KMS-11 (cell line): ENCODE measurements around the gene KMT2E.

Experiments used
- H2AFZ ChIP-seq: fragments of 200-600 bp; sonication (generic); 2 replicates; pipeline ENCODE4 v1.6.1; 2016; ENCODE audit warnings: antibody characterized with exemption, mixed run types, low read depth
- H3K27ac ChIP-seq: fragments of 200-600 bp; sonication (generic); 2 replicates; pipeline ENCODE4 v1.6.1; 2016; ENCODE audit warnings: mild to moderate bottlenecking, mixed run types
- H3K27me3 ChIP-seq: fragments of 200-600 bp; sonication (generic); 2 replicates; pipeline ENCODE4 v1.6.1; 2017; ENCODE audit warnings: mild to moderate bottlenecking, low read depth, mixed run types, moderate library complexity; ENCODE audit not compliant: insufficient read depth
- H3K36me3 ChIP-seq: fragments of 200-600 bp; sonication (generic); 2 replicates; pipeline ENCODE4 v1.6.1; 2017; ENCODE audit warnings: mild to moderate bottlenecking, mixed run types; ENCODE audit not compliant: insufficient read depth
- H3K4me1 ChIP-seq: fragments of 200-600 bp; sonication (generic); 2 replicates; pipeline ENCODE4 v1.6.1; 2016; ENCODE audit warnings: mild to moderate bottlenecking, low read depth, mixed run types; ENCODE audit not compliant: poor library complexity, severe bottlenecking
- H3K4me2 ChIP-seq: fragments of 200-600 bp; sonication (generic); 2 replicates; pipeline ENCODE4 v1.7.0; 2016; ENCODE audit warnings: mild to moderate bottlenecking, mixed run types
- H3K4me3 ChIP-seq: fragments of 200-600 bp; sonication (generic); IDR thresholded peaks from 2 replicates; pipeline ENCODE4 v1.6.1; 2017; ENCODE audit warnings: low read depth, low read length, mixed read lengths; ENCODE audit not compliant: insufficient read depth
- H3K79me2 ChIP-seq: fragments of 200-600 bp; sonication (generic); 2 replicates; pipeline ENCODE4 v1.6.1; 2016; ENCODE audit warnings: low read depth, mixed run types; ENCODE audit not compliant: insufficient read depth
- H3K9ac ChIP-seq: fragments of 200-600 bp; sonication (generic); 2 replicates; pipeline ENCODE4 v1.6.1; 2016; ENCODE audit warnings: mild to moderate bottlenecking, mixed run types
- H4K20me1 ChIP-seq: fragments of 200-600 bp; sonication (generic); 2 replicates; pipeline ENCODE4 v1.6.1; 2016; ENCODE audit warnings: mild to moderate bottlenecking, mixed run types; ENCODE audit not compliant: insufficient read depth
- TF ChIP-seq, protein P1 (sequence below): fragments of 200-600 bp; sonication (generic); conservative IDR thresholded peaks from 2 replicates; pipeline ENCODE4 v1.6.1; 2017; ENCODE audit warnings: low read depth, mild to moderate bottlenecking, antibody characterized with exemption, low read length, moderate library complexity, mixed read lengths

Gene KMT2E

DNA sequence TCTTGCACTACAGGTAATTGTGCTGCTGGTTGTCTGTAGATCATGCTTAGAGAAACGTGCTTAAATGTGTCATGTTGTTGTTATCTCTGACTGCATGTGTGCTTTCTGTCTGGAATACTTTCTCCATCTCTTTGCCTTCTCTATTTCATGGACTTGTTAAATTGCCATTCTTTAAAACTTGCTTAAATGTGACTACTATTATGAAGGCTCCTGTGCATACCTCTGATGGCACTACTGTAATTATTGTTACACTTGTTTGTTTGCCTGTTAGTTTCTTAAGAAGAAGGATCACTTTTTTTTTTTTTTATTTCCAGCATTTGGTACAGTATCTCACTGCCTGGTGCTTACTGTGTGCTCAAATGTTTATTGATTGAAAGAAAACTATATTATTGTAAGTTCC lies 41.6 kb downstream of the KMT2E start:
- H3K27me3 ChIP-seq: no peaks in the 10 kb centered on the region
- H2AFZ ChIP-seq: no peak overlapping the region
- no peak overlapping the region for H3K4me2 ChIP-seq
- TF ChIP-seq, protein P1, sequence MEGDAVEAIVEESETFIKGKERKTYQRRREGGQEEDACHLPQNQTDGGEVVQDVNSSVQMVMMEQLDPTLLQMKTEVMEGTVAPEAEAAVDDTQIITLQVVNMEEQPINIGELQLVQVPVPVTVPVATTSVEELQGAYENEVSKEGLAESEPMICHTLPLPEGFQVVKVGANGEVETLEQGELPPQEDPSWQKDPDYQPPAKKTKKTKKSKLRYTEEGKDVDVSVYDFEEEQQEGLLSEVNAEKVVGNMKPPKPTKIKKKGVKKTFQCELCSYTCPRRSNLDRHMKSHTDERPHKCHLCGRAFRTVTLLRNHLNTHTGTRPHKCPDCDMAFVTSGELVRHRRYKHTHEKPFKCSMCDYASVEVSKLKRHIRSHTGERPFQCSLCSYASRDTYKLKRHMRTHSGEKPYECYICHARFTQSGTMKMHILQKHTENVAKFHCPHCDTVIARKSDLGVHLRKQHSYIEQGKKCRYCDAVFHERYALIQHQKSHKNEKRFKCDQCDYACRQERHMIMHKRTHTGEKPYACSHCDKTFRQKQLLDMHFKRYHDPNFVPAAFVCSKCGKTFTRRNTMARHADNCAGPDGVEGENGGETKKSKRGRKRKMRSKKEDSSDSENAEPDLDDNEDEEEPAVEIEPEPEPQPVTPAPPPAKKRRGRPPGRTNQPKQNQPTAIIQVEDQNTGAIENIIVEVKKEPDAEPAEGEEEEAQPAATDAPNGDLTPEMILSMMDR: no peak
- H3K79me2 ChIP-seq: peaks cover 97% of the 10 kb centered on the region
- peaks cover 18% of the 10 kb centered on the region for H3K4me1 ChIP-seq
- peaks cover 43% of the 10 kb centered on the region for H4K20me1 ChIP-seq
- H3K4me3 ChIP-seq: no peak overlapping the region
- peaks cover 6% of the 10 kb centered on the region; the same call in 1 of the 2 replicates for H3K36me3 ChIP-seq
- no peak overlapping the region for H3K27ac ChIP-seq
- no peak overlapping the region for H3K9ac ChIP-seq

DNA sequence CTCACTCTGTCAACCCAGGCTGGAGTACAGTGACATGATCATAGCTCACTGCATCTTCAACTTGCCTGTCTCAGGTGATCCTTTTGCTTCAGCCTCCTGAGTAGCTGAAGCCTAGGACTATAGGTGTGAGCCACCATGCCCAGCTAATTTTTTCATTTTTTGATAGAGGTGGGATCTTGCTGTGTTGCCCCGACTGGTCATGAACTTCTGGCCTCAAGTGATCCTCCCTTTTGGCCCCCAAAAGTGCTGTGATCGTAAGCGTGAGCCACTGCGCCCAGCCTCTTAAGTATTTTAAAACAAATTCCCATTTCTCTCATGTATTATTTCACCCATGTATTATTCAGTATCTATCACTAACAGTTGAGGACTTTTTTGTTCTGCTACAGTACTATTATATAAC lies 43.5 kb downstream of the KMT2E start:
- H3K4me1 ChIP-seq: peaks cover 22% of the 10 kb centered on the region
- H3K36me3 ChIP-seq: no peaks in the 10 kb centered on the region
- no peak overlapping the region for H3K9ac ChIP-seq

DNA sequence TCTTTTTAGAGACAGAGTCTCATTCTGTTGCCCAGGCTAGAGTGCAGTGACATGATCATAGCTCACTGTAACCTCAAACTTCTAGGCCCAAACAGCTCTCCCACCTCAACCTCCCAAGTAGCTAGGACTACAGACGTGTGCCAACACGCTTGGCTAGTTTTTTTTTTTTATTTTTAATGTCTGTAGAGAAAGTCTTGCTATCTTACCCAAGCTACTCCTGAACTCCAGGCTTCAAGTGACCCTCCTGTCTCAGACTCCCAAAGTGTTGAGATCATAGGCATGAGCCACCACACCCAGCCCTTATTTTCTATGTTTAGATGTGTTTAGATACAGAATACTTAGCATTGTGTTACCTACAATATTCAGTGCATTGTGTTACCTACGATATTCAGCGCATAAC lies 46.4 kb downstream of the KMT2E start:
- H3K27me3 ChIP-seq: no peaks in the 10 kb centered on the region
- TF ChIP-seq, protein P1: no peak

More for the DNA sequence above, 43.5 kb downstream of the KMT2E start:
- Histone ChIP-seq H3K79me2 (peaks cover 98% of the 10 kb centered on the region), H2AFZ (no peak overlapping the region), H3K4me3 (no peak overlapping the region), H3K27me3 (no peaks in the 10 kb centered on the region), H3K27ac (no peak overlapping the region), H4K20me1 (peaks cover 51% of the 10 kb centered on the region), H3K4me2 (no peak overlapping the region)
- TF ChIP-seq, protein P1: no peak

DNA sequence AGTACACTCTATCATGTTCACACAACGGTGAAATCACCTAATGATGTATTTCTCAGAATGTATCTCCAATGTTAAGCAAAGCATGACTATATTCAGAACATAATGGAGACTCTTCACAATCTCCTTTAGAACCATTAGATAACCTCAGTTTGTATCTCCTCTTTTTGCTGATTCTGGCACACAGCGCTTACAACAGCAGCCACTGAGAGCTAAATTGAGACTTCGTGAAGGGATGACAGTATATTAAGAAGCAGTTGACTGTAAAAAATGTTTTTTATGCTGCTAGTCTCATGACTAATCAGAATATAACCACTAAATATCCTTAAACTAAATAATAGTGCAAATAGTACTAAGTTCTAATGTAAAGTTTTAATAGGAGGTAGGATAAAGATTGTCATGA lies 46.9 kb downstream of the KMT2E start:
- no peaks in the 10 kb centered on the region for H3K36me3 ChIP-seq

More for the DNA sequence above, 46.4 kb downstream of the KMT2E start:
- no peak overlapping the region for H3K27ac ChIP-seq
- H3K4me1 ChIP-seq: peaks cover 28% of the 10 kb centered on the region
- H3K79me2 ChIP-seq: peaks cover 93% of the 10 kb centered on the region
- H3K4me3 ChIP-seq: no peak overlapping the region
- H4K20me1 ChIP-seq: peaks cover 43% of the 10 kb centered on the region
- H3K4me2 ChIP-seq: no peak overlapping the region
- H3K9ac ChIP-seq: no peak overlapping the region
- H3K36me3 ChIP-seq: no peaks in the 10 kb centered on the region
- no peak overlapping the region for H2AFZ ChIP-seq

More for the DNA sequence above, 46.9 kb downstream of the KMT2E start:
- no peak overlapping the region for H3K27ac ChIP-seq
- peaks cover 24% of the 10 kb centered on the region for H3K4me1 ChIP-seq
- H3K9ac ChIP-seq: no peak overlapping the region
- peaks cover 40% of the 10 kb centered on the region for H4K20me1 ChIP-seq
- H3K4me2 ChIP-seq: no peak overlapping the region
- H2AFZ ChIP-seq: no peak overlapping the region
- H3K79me2 ChIP-seq: peaks cover 93% of the 10 kb centered on the region
- H3K4me3 ChIP-seq: no peak overlapping the region
- TF ChIP-seq, protein P1: no peak
- H3K27me3 ChIP-seq: no peaks in the 10 kb centered on the region
